Lung microvascular endothelial cell (primary cell): ENCODE data around the gene POLL. TPM values are rescaled to one million over a fixed set of nuclear protein-coding genes. Genes with fewer than 3 reads are reported as not detected.
"Not testable (repeated sequence)": the region's sequence is repeated elsewhere in the genome, so short reads cannot be mapped to it uniquely, and the experiment has no call there.

Experiments
- DNase-seq, 2 donors: peaks; one replicate each; pipeline versions ENCODE4 v3.0.0 to v3.0.0-alpha.2; 2010; ENCODE audit warnings: low read depth in 2 of 2
- total RNA-seq: library from RNA; depleted of rRNA; stranded (reverse); fragments of >200 nt; gene quantifications from 2 replicates; pipeline ENCODE4 v1.2.1, GENCODE V29; 2014

The POLL gene
- total RNA-seq, result 5.0 and 6.3 TPM in 2 replicates

DNA sequence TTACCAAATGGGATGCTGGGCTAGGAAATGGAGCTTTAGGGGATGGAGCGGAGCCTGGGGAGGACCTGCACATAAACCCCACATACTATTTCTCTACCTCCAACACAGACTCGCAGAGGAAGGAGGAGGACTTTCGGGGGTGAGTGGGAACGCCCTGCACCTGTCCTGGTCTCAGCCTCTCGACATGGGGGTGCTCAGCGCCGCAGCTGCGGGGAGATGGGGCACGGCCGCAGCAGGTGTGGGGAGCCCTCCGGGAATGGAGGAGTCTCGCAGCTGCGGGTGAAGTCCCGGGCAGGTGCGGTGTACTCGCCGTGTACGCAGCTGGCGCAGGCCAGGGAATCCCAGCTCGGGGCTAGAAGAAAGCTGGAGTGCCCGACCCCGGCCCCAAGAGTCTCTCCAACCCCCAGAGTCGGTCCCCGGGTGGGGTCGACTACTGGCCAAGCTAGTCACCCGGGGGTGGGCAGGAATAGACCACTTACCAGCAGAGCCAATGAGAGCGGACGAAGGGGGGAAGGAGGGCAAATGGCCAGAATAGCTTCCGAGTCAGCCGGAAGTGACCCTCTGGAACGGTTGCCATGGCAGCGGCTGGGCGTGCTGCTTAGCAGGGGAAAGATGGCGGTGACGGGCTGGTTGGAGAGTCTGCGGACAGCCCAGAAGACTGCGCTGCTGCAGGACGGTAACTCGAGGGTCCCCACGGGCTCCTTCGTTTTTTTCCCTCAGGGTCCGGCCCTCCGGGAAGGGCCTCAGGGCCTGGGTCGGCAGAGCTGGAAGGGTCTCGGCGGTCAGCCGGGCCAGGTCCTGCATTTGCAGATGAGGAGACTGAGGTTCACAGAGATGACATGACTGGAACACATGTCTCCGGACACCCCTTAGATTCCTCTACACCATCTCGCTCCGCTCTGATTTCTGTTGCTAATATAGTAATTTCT, at the start of gene POLL, which contains the start of gene DPCD:
TSS of gene POLL (minus strand) at position 533 of the 929 bp plus-strand sequence. CDS start 897 bp downstream, outside the sequence.
TSS of gene DPCD (plus strand) at position 597 of the 929 bp plus-strand sequence. CDS start at position 613, 16 bp downstream.
- peak; percentile 95 to 96 for DNase-seq

- not testable (repeated sequence) for DNase-seq
These were observed 45.5 kb upstream of the POLL start for GRCh38 chr10:101633510-101633909.

DNA sequence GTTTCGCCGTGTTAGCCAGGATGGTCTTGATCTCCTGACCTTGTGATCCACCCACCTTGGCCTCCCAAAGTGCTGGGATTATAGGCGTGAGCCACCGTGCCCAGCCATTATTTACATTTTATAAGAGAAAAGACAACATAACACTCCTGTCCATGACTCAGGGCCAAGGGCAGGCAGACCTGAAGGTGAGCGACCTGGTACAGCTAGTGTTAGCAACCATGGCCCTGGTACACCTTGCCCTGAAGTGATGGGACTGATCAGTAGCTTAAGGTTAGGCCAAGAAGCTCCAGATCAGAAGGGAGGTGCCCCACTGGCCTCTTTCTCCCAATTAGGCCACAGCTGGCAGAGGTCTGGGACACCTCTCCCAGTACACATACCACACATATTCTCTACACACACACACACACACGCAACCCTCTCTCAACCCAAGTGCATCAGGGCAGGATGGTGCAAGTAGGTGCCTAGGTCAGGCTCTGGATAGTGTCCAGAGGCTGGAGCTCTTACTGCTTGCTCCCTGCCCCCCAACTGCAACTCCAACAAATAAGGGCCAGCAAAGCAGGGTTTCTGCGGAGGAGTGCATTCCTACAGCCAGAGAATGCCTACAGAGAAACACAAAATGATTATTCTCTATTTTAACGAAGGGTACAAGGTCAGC, 43.9 kb upstream of the POLL start:
- no peak for DNase-seq

DNA sequence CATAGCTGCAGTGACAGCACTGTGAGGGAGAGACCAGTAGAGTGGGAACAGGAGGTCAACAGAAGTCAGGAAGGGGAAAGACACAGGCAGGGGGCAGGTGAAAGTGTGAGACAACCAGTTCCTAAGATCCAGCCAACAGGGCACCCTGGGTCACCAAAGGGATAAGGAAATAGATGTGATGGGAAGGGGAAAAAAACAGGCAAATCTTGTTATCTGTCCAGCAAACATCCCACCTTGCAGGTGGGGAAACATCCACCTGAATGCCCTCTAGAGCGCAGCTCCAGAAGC, 42.5 kb upstream of the POLL start:
- no peak for DNase-seq

DNA sequence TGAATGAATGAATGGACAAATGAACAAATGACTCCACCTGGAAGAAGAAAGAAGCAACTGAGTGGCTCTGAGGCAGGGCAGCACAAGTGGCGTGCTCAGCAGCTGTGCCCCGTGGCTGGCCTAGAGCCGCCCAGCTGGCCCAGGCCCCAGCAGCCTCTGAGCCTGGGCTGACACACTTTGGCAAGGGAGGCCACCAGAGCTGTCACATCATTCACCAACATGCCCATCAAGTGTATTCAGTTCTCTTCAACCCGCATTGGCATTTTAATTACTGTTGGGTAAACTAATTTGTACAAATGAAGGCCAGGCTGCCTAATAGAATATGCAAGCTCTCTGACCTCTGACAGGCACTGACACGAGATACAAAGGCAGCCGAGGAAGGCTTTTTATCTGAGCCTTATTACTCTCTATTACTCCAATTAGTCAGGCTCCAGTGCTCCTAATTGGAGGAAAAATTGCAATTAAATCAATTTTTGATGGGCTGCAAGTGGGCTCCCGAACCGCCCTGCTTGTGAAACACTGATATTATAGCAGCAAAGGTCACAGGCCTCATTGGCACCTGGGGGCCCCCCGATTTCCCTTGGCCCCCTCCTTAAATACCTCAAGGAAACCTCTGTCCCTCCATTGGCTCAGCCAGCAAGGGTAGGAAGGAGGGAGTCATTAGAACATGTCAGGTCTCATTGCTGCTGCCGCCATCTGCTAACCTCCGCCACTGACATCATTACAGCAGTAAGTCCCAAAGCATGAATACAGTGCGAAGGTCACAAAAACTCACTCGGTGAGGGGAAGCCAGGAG, 42.0 kb upstream of the POLL start:
- DNase-seq, result no peak

DNA sequence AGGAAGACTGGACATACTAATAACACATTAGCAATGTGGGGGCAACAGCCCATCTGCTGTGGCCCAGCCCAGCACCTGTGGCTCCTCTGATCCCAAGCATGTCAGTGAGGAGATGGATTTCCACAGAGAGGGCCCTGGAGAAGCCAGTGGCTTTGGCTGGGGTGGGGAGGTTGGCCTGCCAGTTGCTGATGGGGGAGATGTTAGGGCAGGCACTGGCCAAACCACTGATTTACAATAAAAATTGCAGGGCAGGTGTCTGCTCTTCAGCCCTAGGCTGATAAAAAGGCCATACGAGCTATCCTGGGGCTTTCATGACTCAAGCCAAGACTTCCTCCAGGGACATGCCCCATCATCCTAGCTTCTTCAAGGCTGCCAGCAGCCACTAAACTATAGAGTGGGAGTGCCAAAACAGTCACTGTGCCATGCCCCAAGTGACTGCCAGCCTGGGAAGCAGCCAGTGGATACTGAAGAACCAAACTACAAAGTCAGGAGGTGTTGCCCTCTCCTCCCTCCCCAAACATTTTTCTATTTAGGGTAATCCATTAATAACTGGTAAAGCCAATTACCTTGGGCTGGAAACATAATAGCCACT, 37.9 kb upstream of the POLL start:
- DNase-seq, result no peak

DNA sequence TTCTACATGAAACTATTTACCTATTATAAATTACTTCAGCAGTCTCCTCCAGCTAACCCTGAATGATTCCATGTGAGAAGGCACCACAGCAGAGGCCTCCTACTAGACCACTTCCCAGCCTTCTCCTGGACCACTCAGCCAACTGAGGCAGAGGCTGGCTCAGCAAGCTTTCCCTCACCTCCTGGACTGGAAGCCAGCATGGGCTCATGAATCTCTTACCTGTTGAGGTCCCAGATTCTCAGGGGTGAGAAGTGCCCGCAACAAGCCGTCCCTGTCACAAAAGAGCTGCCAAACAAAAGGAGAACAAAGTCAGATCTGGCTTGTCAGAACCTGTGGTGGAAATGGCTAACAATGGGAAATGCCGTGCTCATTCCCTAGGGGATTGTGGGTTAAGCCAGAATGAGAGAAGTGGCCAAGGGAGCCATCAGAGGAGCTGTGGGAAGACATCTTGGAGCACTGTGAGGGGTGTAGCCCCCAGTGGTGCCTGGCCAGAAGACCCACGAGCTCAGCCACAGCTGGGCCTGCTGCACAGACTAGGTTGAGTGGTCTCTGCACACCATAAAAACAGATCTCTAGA, 36.6 kb upstream of the POLL start:
- no peak for DNase-seq

DNA sequence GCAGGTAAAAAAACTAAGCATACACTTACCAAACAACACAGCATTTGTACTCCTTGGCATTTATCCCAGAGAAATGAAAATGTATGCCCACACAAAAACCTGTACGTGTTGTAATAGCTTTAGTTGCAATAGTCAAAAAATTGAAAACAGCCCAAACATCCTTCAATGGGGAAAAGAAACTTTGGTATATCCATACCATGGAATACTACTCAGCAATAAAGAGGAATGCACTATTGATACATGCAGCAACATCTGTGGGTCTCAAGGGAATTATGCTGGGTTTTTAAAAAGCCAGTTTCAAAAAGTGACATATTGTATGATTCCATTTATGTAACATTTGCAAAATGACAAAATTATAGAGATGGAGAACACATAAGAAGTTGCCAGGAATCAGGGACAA, 35.5 kb upstream of the POLL start:
- no peak for DNase-seq

GRCh38 chr10:101619983-101620382, 31.9 kb upstream of the POLL start:
- DNase-seq, result no peak

DNA sequence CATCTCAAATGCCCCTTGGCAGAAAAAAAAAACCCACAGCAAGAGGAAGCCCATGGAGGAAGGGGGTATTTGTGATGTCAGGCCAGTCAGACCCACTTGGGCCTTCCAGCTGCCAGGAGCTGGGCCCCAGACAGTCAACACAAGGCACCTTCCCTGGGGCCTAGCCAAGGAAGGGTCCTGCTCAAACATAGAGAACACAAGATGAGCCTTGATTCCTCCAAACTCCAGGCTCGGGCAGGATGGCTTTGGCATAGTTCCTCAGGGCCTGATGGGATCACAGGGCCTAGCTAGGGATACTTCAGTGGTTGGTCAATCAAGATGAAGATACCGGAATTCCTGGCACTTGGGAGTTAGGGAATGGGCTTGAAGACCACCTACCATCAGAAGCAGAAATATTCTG, 30.8 kb upstream of the POLL start:
- DNase-seq, result no peak

GRCh38 chr10:101617824-101618568, 29.9 kb upstream of the POLL start:
- DNase-seq, result no peak

DNA sequence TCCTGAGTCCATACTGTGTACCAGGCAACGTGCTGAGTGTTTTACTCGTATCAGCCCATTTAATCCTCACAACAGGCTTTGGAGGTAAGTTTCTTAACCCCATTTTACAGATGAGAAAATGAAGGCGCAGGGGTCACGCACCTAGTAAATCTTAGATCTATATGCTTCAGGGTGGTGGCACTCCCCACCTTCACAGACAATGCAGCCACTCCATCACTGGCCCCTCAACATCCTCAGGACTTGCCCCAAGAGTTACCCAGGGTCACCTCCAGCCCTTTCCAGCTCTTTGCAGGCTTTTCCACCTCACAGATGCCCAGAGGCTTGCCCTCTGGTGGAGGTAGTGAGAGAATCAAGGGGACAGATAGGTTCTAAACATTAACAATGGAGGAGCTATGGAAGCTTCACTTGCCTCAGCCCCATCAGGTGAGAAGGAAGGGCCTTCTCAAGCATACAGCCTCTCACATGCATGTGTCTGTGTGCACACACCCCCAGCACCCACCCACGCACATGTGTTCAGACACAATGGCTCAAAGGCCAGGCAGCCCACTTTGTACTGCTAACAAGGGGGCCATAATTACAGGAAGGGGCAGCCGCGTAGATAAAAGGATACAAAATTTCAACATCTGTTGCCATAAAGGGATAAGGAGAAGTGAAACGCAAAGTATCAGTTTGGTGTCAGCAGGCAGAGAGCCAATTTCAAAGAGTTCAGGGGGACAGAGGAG, 29.2 kb upstream of the POLL start:
- no peak for DNase-seq

DNA sequence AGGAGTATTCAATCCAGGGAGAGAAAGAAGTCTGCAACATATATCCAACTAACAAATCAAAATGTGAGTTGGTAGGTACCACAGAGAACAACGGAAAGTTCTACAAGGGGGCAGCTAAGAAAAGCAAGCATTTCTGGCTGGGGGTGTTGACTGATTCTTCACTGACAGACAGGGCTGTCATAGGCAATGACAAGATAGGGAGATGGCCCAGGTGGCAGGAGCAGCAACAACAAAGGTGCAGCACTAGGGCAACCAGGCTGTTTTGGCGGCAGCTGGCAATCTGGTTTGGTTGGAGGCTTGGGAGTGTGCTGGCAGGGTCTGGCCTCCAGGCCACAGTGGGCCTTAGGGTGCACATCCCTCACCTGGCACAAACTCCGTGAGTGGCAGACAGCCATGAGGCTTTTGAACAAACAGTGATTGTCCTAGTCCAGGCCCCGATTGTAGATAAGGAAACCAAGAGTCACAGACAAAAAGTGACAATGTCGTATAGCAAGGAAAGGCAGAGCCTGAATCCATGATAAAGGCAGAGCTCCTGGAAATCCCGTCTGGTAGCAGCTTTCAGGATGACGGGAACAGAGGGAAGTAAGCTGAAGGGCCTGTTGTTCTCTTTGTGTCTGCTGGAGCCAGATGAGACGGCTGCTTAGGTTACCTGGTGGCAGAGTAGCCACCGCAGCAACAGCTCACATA, 28.5 kb upstream of the POLL start:
- DNase-seq, result no peak

DNA sequence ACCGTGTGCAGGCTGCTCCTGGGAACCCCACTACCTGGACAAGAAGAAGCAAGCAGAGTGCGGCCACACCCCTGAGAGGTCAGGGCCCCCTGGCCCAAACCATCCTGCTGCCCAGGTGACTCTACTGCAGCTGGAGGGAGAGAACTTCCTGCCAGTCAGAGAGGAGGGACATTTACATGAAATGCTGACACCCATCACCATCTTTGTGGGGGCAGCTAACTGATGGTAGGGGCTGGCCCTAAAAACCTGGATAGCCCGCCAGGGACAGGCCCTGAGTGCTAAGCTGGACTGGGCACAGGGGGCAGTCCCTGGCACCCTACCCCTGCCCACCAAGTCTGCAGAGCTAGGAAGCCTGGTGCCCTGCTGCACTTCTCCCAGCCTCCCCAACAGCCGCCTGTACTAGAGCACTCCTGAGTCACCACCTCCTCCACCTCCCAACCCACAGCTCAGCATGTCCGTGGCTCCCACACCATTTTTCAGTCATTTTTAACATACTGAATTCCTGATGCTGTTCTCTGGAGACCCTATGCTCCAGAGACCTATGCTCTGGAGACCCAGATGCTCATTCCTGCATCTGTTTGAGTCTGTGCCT, 27.6 kb upstream of the POLL start:
- DNase-seq, result no peak

DNA sequence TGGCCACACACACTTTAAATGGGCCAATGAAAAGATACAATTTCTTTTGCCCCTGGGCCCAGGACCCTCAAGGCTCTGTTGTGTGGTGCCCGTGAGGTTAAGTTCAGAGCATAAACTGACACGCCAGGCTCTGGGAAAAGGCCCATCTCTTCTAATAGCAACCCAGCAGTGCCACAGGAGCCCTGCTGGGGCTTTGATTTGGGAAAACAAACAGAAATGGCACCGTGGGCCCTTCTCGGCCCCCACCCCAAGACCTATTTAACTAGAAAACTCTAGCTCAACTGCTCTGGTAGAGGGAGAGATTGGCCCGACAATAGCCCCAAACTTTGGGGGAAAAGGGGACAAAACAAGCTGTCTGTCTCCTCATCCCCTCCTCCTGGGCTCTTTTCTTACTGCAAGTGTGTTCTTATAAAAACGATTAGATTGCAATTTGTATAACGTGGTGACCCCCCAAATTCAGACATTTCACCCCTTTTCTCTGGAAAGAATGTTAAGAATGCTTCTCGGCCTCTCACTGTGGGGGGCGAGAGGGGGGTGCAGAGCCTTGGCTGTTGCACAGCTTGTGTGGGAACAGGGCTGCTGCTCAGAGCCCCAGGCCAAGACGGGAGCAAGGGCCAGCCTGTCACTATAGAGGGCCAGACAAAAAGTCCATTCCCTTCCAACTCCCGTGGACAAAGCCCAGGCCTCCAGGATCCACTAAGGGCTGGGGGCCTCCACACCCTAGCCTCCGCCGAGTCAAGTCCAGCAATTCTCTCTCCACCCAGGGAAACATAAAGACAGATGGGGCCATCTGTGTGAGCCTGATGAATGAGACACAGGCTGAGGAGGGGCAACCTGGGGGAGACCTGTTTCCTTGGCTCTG, 26.8 kb upstream of the POLL start:
- no peak for DNase-seq

- no peak for DNase-seq
These were observed 25.6 kb upstream of the POLL start for GRCh38 chr10:101613646-101614045.

DNA sequence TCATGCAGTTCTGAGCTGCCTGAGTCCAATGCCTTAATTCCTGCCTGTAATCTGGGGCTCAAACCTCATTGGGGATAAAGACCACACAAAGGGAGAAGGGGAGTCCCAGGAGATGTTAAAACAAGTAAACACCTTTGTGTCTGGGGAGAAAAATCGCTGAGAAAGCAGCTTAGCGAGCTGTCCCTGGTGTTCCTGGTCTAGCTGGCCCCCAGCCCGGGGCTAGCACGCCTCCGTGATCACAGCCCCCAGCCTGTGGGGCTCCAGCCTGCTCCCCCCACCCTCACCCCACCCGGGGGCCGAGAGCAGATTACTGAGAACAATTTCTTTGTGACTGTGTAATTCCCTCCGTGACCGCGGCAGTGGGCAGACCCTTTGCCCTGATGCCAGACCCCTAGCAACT, 24.8 kb upstream of the POLL start:
- no peak for DNase-seq

DNA sequence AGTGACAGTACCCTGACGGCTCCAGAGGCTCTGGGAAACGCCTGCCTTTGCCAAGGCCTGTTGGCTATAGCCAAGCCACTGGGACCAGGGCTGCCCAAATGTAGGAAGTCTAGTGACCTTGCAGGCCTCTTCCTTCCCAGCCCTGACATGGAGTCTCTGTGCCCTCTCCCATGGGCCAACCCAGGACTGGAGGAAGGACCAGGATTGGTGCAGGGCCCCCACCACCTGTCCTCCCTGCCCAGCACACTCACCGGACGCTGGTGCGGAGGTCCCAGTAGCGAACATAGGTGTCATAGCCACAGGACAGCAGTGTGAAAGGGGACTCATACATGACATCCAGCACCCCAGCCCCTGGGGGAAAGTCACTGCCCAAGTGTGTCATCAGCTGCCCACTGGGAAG, 24.0 kb upstream of the POLL start:
- no peak for DNase-seq
